GM18873 (cell line): Measurements from ENCODE around the gene KLHL33.
A peak's percentile ranks its signal among the peaks of the same experiment; 100 is the strongest.
"Not testable (repeated sequence)": the region's sequence is repeated elsewhere in the genome, so short reads cannot be mapped to it uniquely, and the experiment has no call there.

Experiments used
- ATAC-seq: cut with Tn5 transposase; IDR thresholded peaks from one replicate; pipeline ENCODE4 v1.9.1; 2021; ENCODE audit warnings: mild to moderate bottlenecking, moderate library complexity, moderate number of reproducible peaks; ENCODE audit not compliant: unreplicated experiment, low FRiP score

Gene KLHL33

GRCh38 chr14:20454516-20455354 lies 18.8 kb upstream of the KLHL33 start, which contains the start of the genes APEX1 and OSGEP:
Gene APEX1 (plus strand): TSS chr14:20455226. CDS start chr14:20455646, 420 bp downstream.
Gene OSGEP (minus strand): TSS chr14:20454812. CDS start chr14:20454683, 129 bp downstream.
- peak; percentile 90 for ATAC-seq

- not testable (repeated sequence) for ATAC-seq
Observed at GRCh38 chr14:20452831-20453230, 16.9 kb upstream of the KLHL33 start.

GRCh38 chr14:20446889-20447288 lies 10.9 kb upstream of the KLHL33 start:
- ATAC-seq, result no peak

- ATAC-seq, result not testable (repeated sequence)
Observed at GRCh38 chr14:20443650-20444049, 7.7 kb upstream of the KLHL33 start.

DNA sequence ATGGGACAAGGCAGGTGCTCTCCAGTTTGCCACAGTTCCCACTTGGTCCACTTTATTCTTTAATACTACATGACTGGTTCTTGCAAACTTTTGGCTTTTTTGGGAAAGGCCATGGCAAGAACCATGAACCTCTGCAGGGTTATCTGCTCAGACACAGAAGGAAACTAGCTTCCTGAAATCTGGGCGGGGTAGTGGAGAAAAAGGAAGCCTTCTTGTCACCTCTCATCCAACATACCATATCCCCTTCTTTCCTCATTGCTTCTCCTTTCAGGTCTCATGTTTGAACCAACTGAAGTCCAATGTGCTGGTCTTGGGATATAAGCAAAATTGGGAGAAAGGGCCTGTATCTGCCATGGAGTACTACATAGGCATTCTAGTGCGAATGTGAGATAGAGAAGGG lies 5.5 kb upstream of the KLHL33 start:
- no peak for ATAC-seq

- ATAC-seq, result no peak
Observed at GRCh38 chr14:20440882-20441281, 4.9 kb upstream of the KLHL33 start.

- ATAC-seq, result no peak
Observed at GRCh38 chr14:20440465-20440864, 4.5 kb upstream of the KLHL33 start.

GRCh38 chr14:20438664-20439063 lies 2.7 kb upstream of the KLHL33 start:
- ATAC-seq, result no peak

GRCh38 chr14:20436363-20436755 lies 393 bp upstream of the KLHL33 start:
- no peak for ATAC-seq

DNA sequence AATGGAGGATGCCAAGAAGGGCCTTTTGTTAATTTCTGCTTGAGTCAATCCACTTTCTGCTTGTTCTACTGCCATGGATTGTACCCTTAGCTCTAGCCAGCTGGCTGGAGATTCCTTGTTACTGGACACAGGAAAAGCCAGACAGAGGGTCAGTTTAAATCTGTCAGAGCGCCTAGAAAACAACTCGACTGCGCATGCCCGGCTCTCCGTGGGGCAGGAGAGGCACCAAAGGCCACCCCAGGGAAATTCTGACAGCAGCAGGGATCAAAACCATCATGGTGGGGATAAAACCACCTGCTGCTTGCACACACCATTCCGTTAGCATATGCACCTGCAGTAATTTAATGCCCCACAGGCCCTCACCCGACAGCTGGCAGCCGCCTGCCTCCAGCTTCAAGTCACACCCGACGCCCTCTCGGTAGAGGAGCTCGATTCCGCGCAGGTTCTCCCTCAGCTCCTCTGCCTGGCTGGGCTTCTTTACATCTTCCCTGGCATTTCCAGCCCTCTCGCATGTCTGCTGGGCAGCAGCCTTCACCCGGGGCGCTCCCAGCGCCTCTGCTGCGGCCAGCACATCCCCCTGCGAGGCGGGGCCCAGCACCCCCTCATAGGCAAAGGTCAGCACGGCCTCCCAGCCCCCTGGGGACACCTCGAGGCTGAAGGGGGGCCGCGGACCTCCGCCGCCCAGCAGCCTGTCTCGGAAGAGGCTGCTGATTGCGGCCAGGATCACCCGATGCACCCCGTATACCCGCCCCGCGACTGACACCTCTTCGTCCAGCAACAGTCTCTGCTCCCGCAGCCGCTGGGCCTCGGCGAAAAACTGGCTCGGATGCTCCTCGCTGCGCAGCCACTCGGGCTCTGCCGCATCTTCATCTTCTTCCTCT lies 1.0 kb downstream of the KLHL33 start:
- ATAC-seq, result no peak

DNA sequence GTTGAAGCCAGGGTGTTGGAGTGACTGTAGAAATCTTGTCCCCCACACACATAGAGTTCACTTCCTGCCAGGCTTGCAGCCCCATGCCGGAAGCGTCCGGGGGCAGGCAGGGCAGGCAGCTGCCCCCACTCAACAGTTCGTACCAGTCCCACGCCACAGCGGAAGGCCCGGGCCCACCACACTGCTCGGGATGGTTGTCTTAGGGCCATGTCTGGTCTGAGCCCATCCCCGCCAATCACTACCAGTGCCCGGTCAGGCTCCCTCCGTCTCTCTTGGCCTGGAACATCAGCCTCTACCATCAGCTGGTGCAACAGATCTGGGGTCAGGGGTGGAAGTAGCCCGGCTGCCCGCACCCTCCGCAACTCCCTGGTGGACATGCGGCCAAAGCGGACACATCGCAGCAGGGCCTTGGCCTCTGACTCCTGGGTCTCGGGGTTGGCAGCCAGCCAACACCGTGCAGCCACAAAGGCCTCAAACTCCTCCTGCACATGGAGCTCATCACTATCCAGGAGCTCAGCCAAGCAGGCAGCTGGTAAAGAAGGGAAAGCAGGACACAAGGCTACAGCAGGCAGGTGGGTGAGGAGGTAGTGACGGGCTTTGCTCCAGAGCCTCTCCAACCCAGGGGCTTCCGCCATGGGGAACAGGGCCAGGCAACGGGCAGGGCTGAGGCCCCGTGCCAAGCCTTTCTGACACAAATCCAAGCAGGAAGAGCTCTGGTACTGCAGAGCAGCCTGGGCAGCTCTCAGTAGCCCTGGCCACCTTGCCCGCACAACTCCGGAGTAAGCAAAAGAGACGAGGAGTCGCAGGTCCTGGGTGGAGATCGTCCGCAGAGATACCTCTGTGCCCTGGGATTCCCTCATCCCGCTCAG lies 5.9 kb downstream of the KLHL33 start:
- no peak for ATAC-seq

DNA sequence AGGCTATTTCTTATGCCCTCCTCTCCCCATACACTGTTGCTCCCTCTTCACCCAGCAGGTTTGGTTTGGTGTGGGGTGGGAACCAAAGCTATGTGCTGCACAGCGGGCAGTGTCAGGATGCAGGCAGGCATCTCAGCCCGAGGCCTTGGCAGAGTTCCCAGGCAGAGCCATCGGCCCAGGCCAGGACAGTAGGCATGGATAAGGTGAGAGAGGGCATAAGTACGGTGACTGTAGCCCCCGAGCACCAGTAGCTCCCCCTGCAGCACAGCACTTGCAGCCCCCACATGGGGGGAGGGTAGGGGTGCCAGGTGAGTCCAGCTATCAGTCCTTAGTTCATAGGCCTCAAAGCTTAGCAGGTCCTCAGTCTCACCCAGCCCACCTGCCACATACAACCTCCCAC lies 7.2 kb downstream of the KLHL33 start:
- no peak for ATAC-seq

- peak; percentile 32 for ATAC-seq
Observed at GRCh38 chr14:20428010-20428365, 8.0 kb downstream of the KLHL33 start.

DNA sequence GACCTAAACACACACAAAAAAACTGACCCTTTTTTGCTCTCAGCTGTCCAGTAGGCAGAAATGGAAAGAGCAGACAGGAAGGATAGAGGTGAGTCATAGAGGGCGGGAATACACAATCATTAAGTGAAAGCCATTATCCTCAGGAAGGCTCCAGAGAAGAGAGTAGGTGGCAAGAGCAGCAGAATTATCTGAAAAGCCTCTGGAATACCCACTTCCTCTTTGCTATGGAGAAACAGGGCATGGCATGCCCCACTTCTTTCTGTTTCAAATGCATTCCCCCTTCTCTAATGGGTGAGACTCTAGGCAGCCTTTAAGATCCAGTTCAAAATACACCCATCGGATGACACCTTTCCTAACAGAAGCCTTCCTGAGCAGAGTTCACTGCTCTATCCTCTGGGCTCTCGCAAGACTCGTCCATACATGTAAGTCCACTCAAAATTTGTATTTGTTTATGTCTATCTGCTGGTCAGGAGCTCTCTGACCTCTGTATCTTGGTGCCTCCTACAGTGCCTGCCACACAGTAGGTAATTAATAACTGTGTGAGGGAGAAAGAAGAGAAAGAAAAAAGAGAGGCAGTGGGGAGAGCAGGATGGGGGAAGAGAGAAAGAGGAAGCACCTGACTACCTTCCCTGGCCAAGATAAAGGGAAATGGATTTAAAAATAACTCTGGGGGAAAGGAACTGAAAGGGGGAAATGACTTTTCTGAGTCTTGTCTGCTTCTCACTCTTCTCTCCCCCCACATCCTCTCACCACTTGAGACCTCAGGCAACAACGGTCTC lies 8.5 kb downstream of the KLHL33 start:
- peak; percentile 78 for ATAC-seq

GRCh38 chr14:20424851-20425250 lies 11.1 kb downstream of the KLHL33 start:
- ATAC-seq, result no peak

- no peak for ATAC-seq
Observed at GRCh38 chr14:20422886-20423285, 13.1 kb downstream of the KLHL33 start.

GRCh38 chr14:20421267-20421666 lies 14.7 kb downstream of the KLHL33 start:
- no peak for ATAC-seq

- ATAC-seq, result no peak
Observed at GRCh38 chr14:20419419-20419818, 16.5 kb downstream of the KLHL33 start.

GRCh38 chr14:20418501-20418909 lies 17.5 kb downstream of the KLHL33 start:
- ATAC-seq, result no peak
